MCF 10A (cell line): ENCODE measurements around the gene ARHGAP23. TPM values are rescaled to one million over a fixed set of nuclear protein-coding genes. Genes with fewer than 3 reads are reported as not detected.
"Not testable (repeated sequence)": the region's sequence is repeated elsewhere in the genome, so short reads cannot be mapped to it uniquely, and the experiment has no call there.

Source experiments
- BruUV-seq: library from RNA; stranded (reverse); fragments of 400-500 nt; replicated peaks from 2 replicates; lab custom pipeline; 2021; lab: Mats Ljungman, UMichigan
- CTCF ChIA-PET: fragments of 300-600 bp; sonication (Branson Sonifier 250); formaldehyde crosslinking; extraction: SDS; loops from one replicate; lab custom pipeline; 2021; ENCODE audit warnings: antibody characterized with exemption, inconsistent platforms; lab: Yijun Ruan, JAX
- POLR2A ChIA-PET: fragments of 300-600, 350-650 bp; sonication (Branson Sonifier 250); formaldehyde crosslinking; extraction: SDS; loops from one replicate; lab custom pipeline; 2020; ENCODE audit warnings: antibody characterized with exemption, inconsistent platforms; lab: Yijun Ruan, JAX
- DNase-seq: peaks from one replicate; pipeline ENCODE4 v3.0.0-alpha.2; 2018; ENCODE audit not compliant: unreplicated experiment
- H3K27ac Mint-ChIP-seq: one replicate; pipeline ENCODE4 v1.8.0; 2022; ENCODE audit warnings: mild to moderate bottlenecking, low read depth, mixed read lengths; ENCODE audit not compliant: unreplicated experiment
- H3K27me3 Mint-ChIP-seq: one replicate; pipeline ENCODE4 v1.8.0; 2022; ENCODE audit warnings: mixed read lengths; ENCODE audit not compliant: insufficient read depth, unreplicated experiment
- H3K36me3 Mint-ChIP-seq: one replicate; pipeline ENCODE4 v1.8.0; 2022; ENCODE audit warnings: mild to moderate bottlenecking, moderate library complexity, mixed read lengths; ENCODE audit not compliant: insufficient read depth, unreplicated experiment
- H3K4me1 Mint-ChIP-seq: one replicate; pipeline ENCODE4 v1.8.0; 2022; ENCODE audit warnings: mixed read lengths; ENCODE audit not compliant: insufficient read depth, unreplicated experiment
- H3K4me3 Mint-ChIP-seq: one replicate; pipeline ENCODE4 v1.8.0; 2022; ENCODE audit warnings: mild to moderate bottlenecking, moderate library complexity, mixed read lengths; ENCODE audit not compliant: unreplicated experiment
- H3K9me3 Mint-ChIP-seq: one replicate; pipeline ENCODE4 v1.8.0; 2022; ENCODE audit warnings: mixed read lengths; ENCODE audit not compliant: unreplicated experiment
- CTCF ChIP-seq: fragments of 200-600 bp; IDR thresholded peaks from one replicate; pipeline ENCODE4 v1.8.0; 2022; ENCODE audit warnings: antibody characterized with exemption, mild to moderate bottlenecking; ENCODE audit not compliant: unreplicated experiment
- intact Hi-C: fragments of 100-400 bp; cut with micrococcal nuclease; formaldehyde crosslinking; loops from 2 replicates; pipeline ENCODE4 v1.14.1; 2022
- total RNA-seq: library from RNA; stranded (reverse); gene quantifications from 2 replicates; pipeline ENCODE4 v1.2.3, GENCODE V29; 2022

Gene ARHGAP23
- total RNA-seq, 1 experiment from 2014 or later: 23.2 TPM

- CTCF ChIA-PET: interaction anchor here (0.7 kb wide), 1 partner anchor 21 kb away, joined by 3 read pairs; no protein-coding TSS in a partner anchor
- intact Hi-C loops, H3K27me3 Mint-ChIP-seq, DNase-seq, H3K9me3 Mint-ChIP-seq, BruUV-seq, H3K4me3 Mint-ChIP-seq, H3K4me1 Mint-ChIP-seq, H3K27ac Mint-ChIP-seq, POLR2A ChIA-PET: not testable (repeated sequence)
- peaks cover 11% of the 10 kb centered on the region for H3K36me3 Mint-ChIP-seq
Measured at GRCh38 chr17:38503286-38503913, 75.1 kb downstream of the ARHGAP23 start.

DNA sequence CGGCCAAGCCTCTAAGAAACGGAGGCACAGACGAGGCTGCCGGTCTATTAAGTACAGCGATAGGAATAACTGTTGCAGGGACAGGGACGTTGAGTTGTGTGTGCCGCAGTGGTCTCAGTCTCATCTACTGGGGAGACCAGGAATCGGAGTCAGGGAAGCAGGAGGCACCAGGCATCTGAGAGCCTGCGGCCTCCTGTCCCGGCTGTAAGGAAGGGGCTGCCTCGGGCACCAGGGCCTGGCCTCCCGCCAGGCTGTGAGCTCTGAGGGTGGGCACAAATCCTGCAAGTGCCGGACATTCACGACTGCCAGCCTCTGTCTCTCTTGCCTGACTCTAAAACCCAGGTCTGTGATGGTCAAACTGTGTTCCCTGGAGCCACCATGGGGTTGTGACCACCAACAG, 76.0 kb downstream of the ARHGAP23 start:
- TF ChIP-seq CTCF: no peak
- intact Hi-C loops: no loop called here
- BruUV-seq: no TSS peak
- Mint-ChIP-seq H3K4me3 (no peak overlapping the region), H3K27me3 (peaks cover 2% of the 10 kb centered on the region), H3K4me1 (no peaks in the 10 kb centered on the region), H3K36me3 (peaks cover 12% of the 10 kb centered on the region), H3K9me3 (no peaks in the 10 kb centered on the region), H3K27ac (no peak overlapping the region)
- DNase-seq: no peak
- ChIA-PET POLR2A (no interaction called here), CTCF (interaction anchor here (0.6 to 0.7 kb wide), 2 partner anchors 10 to 1450 kb away, joined by 3 to 6 read pairs; no protein-coding TSS in a partner anchor)

- Mint-ChIP-seq H3K9me3 (no peaks in the 10 kb centered on the region), H3K36me3 (peaks cover 13% of the 10 kb centered on the region), H3K27me3 (peaks cover 9% of the 10 kb centered on the region), H3K27ac (no peak overlapping the region), H3K4me3 (no peak overlapping the region), H3K4me1 (peaks cover 7% of the 10 kb centered on the region)
- BruUV-seq: no TSS peak
- no peak for DNase-seq
- TF ChIP-seq CTCF: no peak
- POLR2A ChIA-PET: no interaction called here
- intact Hi-C loops: no loop called here
- CTCF ChIA-PET: no interaction called here
Measured at GRCh38 chr17:38507436-38507835, 79.2 kb downstream of the ARHGAP23 start.

- POLR2A ChIA-PET: interaction anchor here (0.6 kb wide), 1 partner anchor 304 kb away, joined by 4 read pairs; no protein-coding TSS in a partner anchor
- no peaks in the 10 kb centered on the region for H3K9me3 Mint-ChIP-seq
- DNase-seq: no peak
Measured at GRCh38 chr17:38507921-38508569, 79.8 kb downstream of the ARHGAP23 start.

More at GRCh38 chr17:38507921-38508569, 79.8 kb downstream of the ARHGAP23 start:
- CTCF ChIA-PET: interaction anchor here (0.5 to 0.6 kb wide), 2 partner anchors 69 to 223 kb away, joined by 3 read pairs; no protein-coding TSS in a partner anchor
- H3K4me3 Mint-ChIP-seq: no peak overlapping the region
- no peak overlapping the region for H3K27ac Mint-ChIP-seq
- intact Hi-C loops: no loop called here
- peaks cover 7% of the 10 kb centered on the region for H3K4me1 Mint-ChIP-seq
- peaks cover 7% of the 10 kb centered on the region for H3K36me3 Mint-ChIP-seq
- no TSS peak for BruUV-seq
- peaks cover 9% of the 10 kb centered on the region for H3K27me3 Mint-ChIP-seq
- TF ChIP-seq CTCF: no peak
